Left lobe of liver (tissue), 2 donors: ENCODE results near the gene DNMBP. TPM values are rescaled to one million over a fixed set of nuclear protein-coding genes. Genes with fewer than 3 reads are reported as not detected.
A peak's percentile ranks its signal among the peaks of the same experiment; 100 is the strongest.
"Not testable (repeated sequence)": the region's sequence is repeated elsewhere in the genome, so short reads cannot be mapped to it uniquely, and the experiment has no call there.

Source experiments
- ATAC-seq: fragments of 200-7000 bp; cut with Tn5 transposase; one replicate; pipeline ENCODE4 v1.9.1; 2020; ENCODE audit warnings: mild to moderate bottlenecking, moderate library complexity
- DNase-seq: peaks from one replicate; pipeline ENCODE4 v3.0.0-alpha.2; 2020; ENCODE audit warnings: low spot score
- total RNA-seq: library from RNA; stranded (reverse); gene quantifications from one replicate; pipeline ENCODE4 v1.2.1, GENCODE V29; 2021
- donor health status: DM: no; HTN: no; CAD: no; lungs with moderate emphysema.
- donor health status: DM: no; HTN: yes; CAD: no.

The DNMBP gene
- total RNA-seq, 1 donor from 2014 or later = 11.6 TPM

GRCh38 chr10:99843310-99843709 is 166.4 kb downstream of the DNMBP start:
- DNase-seq (no peak), ATAC-seq (no peak)

GRCh38 chr10:99841746-99842145 is 168.0 kb downstream of the DNMBP start:
- no peak for ATAC-seq
- DNase-seq = no peak

GRCh38 chr10:99840859-99841258 is 168.9 kb downstream of the DNMBP start:
- DNase-seq, ATAC-seq: not testable (repeated sequence)

- no peak for DNase-seq
- no peak for ATAC-seq
Measured at GRCh38 chr10:99836711-99837110, 173.0 kb downstream of the DNMBP start.

GRCh38 chr10:99835947-99836346 is 173.8 kb downstream of the DNMBP start:
- ATAC-seq (peak; percentile 11), DNase-seq (no peak)

- DNase-seq (no peak), ATAC-seq (peak; percentile 5)
Measured at GRCh38 chr10:99834410-99834809, 175.3 kb downstream of the DNMBP start.

GRCh38 chr10:99832439-99832838 is 177.3 kb downstream of the DNMBP start:
- ATAC-seq (no peak), DNase-seq (no peak)

GRCh38 chr10:99828464-99828863 is 181.3 kb downstream of the DNMBP start:
- ATAC-seq (no peak), DNase-seq (no peak)

- ATAC-seq (no peak), DNase-seq (no peak)
Measured at GRCh38 chr10:99827936-99828335, 181.8 kb downstream of the DNMBP start.

Other genes starting within 250 kb of the DNMBP start
- gene ABCC2, start 227.3 kb downstream of the DNMBP start, total RNA-seq = 254 TPM
- gene CPN1, start 71.9 kb upstream of the DNMBP start, total RNA-seq = 46.9 TPM
- 43.6 TPM for gene ERLIN1, start 176.1 kb upstream of the DNMBP start, total RNA-seq
- 9.4 TPM for gene CHUK, start 219.6 kb upstream of the DNMBP start, total RNA-seq